K562 (cell line): ENCODE data around the gene COL5A1. TPM values are rescaled to one million over a fixed set of nuclear protein-coding genes. Genes with fewer than 3 reads are reported as not detected.

Experiments used
- ARID2 ChIP-seq: fragments of 450-650 bp; IDR thresholded peaks from 2 replicates; pipeline ENCODE4 v1.6.1; 2017; ENCODE audit warnings: antibody characterized with exemption, mild to moderate bottlenecking
- FOXJ3 ChIP-seq: sonication (generic); formaldehyde crosslinking; IDR thresholded peaks from 2 replicates; pipeline ENCODE4 v1.4.0; 2020; ENCODE audit warnings: mild to moderate bottlenecking, missing genetic modification reagents
- HDAC2 ChIP-seq: fragments of 450-650 bp; IDR thresholded peaks from 2 replicates; pipeline ENCODE4 v1.6.1; 2016; ENCODE audit warnings: mild to moderate bottlenecking
- MXI1 ChIP-seq: IDR thresholded peaks from 2 replicates; pipeline ENCODE4 v1.6.1; 2011; ENCODE audit warnings: low read depth, mild to moderate bottlenecking, improper control_type of control experiment, low read length
- POLR2A ChIP-seq: fragments of 450-650 bp; conservative IDR thresholded peaks from 2 replicates; pipeline ENCODE4 v1.6.1; 2016
- SAP30 ChIP-seq: fragments of 200-600 bp; sonication (generic); IDR thresholded peaks from 2 replicates; pipeline ENCODE4 v1.6.1; 2012; ENCODE audit warnings: borderline replicate concordance, low read depth, mild to moderate bottlenecking, moderate library complexity, low read length, control low read depth, inconsistent platforms; ENCODE audit not compliant: insufficient read depth, poor library complexity, severe bottlenecking
- TEAD2 ChIP-seq: fragments of 450-650 bp; IDR thresholded peaks from 2 replicates; pipeline ENCODE4 v1.6.1; 2016; ENCODE audit warnings: missing genetic modification characterization, control low read depth, missing compliant biosample characterization
- polyA plus RNA-seq, 8 experiments: library from polyadenylated mRNA; depleted of rRNA in 4 of 8; stranded (reverse) in 5 of 8; unstranded in 3 of 8; fragments of >200 nt; fragmentation: Nextera tagmentation in 2 of 8; fragmentation: Illumina TruSeq in 1 of 8; extraction: Ambion mirVana in 2 of 8; extraction: Trizol in 1 of 8; gene quantifications; 2 replicates each; pipeline versions ENCODE4 v1.2.1 to v1.2.3, GENCODE V29; 2011 to 2014; ENCODE audit warnings: inconsistent platforms in 1 of 8, missing spikeins in 1 of 8
- total RNA-seq, 7 experiments: library from RNA; depleted of rRNA in 6 of 7; stranded (reverse); fragments of >200 nt in 6 of 7; fragmentation: Illumina TruSeq in 2 of 7; extraction: Trizol in 2 of 7; gene quantifications; 2 replicates each; pipeline versions ENCODE4 v1.2.1 to v1.2.3, GENCODE V29; 2011 to 2021; ENCODE audit warnings: low replicate concordance in 1 of 7
- TF ChIP-seq, protein P1 (sequence below): fragments of 450-650 bp; formaldehyde crosslinking; IDR thresholded peaks from 2 replicates; pipeline ENCODE4 v1.4.0; 2020; ENCODE audit warnings: mild to moderate bottlenecking
- TF ChIP-seq, protein P2 (sequence below): sonication (generic); formaldehyde crosslinking; IDR thresholded peaks from 2 replicates; pipeline ENCODE4 v1.4.0; 2020; ENCODE audit warnings: mild to moderate bottlenecking, missing genetic modification reagents

COL5A1 gene
- total and polyA plus RNA-seq, 9 of the 15 experiments (the other 6 are each of a cell fraction or from before 2014, with no cell fraction given): under 0.01 to 0.13 (median 0.04) TPM; not detected in 6

DNA sequence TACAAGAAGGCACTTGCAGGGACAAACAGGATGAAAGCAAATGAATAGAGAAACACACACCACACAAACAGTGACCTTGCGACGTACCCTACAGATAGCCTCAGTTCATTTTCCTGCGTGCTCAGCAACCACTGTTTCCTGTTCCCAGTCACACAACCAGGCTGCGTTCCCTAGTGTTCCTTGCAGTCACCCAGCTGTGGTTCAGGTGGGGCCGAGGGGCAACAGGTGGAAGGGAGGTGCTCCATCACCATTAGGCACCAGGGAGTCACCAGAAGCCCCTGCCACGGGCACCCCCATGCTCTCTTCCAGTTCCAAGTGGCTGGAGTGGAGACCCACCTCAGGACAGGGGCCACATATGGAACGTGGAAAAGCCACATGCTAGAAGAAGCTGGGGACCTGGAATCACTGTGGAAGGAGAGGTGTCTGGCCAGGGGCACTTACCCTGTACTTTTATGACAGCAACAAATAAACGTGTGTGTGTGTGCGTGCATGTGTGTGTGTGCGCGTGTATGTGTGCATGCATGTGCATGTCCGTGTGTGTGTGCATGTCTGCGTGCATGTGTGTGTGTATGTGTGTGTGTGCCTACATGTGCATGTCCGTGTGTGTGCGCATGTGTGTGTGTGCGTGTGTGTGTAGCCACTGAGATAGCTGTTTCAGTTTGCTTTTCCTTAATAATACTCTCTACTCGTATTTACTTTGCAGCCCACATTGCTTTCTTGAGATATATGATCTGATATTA is 220.2 kb downstream of the COL5A1 start (continued):
- TF ChIP-seq, protein P1, sequence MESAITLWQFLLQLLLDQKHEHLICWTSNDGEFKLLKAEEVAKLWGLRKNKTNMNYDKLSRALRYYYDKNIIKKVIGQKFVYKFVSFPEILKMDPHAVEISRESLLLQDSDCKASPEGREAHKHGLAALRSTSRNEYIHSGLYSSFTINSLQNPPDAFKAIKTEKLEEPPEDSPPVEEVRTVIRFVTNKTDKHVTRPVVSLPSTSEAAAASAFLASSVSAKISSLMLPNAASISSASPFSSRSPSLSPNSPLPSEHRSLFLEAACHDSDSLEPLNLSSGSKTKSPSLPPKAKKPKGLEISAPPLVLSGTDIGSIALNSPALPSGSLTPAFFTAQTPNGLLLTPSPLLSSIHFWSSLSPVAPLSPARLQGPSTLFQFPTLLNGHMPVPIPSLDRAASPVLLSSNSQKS (CRISPR knock-in tag): no peak
- no peak for TF ChIP-seq MXI1
- TF ChIP-seq TEAD2 (tag): no peak
- TF ChIP-seq HDAC2: no peak
- no peak for TF ChIP-seq FOXJ3 (CRISPR knock-in tag)
- TF ChIP-seq POLR2A: no peak
- TF ChIP-seq ARID2: no peak
- TF ChIP-seq, protein P2, sequence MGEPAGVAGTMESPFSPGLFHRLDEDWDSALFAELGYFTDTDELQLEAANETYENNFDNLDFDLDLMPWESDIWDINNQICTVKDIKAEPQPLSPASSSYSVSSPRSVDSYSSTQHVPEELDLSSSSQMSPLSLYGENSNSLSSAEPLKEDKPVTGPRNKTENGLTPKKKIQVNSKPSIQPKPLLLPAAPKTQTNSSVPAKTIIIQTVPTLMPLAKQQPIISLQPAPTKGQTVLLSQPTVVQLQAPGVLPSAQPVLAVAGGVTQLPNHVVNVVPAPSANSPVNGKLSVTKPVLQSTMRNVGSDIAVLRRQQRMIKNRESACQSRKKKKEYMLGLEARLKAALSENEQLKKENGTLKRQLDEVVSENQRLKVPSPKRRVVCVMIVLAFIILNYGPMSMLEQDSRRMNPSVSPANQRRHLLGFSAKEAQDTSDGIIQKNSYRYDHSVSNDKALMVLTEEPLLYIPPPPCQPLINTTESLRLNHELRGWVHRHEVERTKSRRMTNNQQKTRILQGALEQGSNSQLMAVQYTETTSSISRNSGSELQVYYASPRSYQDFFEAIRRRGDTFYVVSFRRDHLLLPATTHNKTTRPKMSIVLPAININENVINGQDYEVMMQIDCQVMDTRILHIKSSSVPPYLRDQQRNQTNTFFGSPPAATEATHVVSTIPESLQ (CRISPR knock-in tag): no peak
- no peak for TF ChIP-seq SAP30
